Spleen (tissue), 7 donors: ENCODE results near the gene FAT2.

ENCODE experiments used
- CTCF ChIP-seq, 11 experiments: fragments of 200-600 bp in 7 of 11; fragments of 450-650 bp in 4 of 11; sonication (generic) in 4 of 11; IDR thresholded peaks in 8 of 11; conservative IDR thresholded peaks in 3 of 11; 1 replicate in 7 of 11; 2 replicates in 4 of 11; pipeline versions ENCODE4 v1.4.0 to v1.8.0; 2016 to 2021; ENCODE audit warnings: antibody characterized with exemption in 11 of 11, inconsistent platforms in 4 of 11, mild to moderate bottlenecking in 1 of 11
- POLR2A ChIP-seq, 3 donors: fragments of 450-650 bp; IDR thresholded peaks; one replicate each; pipeline ENCODE4 v1.5.1; 2017; ENCODE audit warnings: antibody characterized with exemption in 3 of 3, mild to moderate bottlenecking in 1 of 3
- POLR2AphosphoS5 ChIP-seq, 3 donors: sonication (generic); formaldehyde crosslinking; IDR thresholded peaks; one replicate each; pipeline ENCODE4 v1.5.1; 2017; ENCODE audit warnings: antibody characterized with exemption in 3 of 3
- donor health status: DM: no; HTN: no; CAD: no; lungs with moderate emphysema.
- donor health status: DM: no; HTN: no; CAD: no.
- donor health status: DM: no; HTN: no; CAD: no.

- TF ChIP-seq CTCF (IDR thresholded peaks at IDR 0.05 in 8 of 11, conservative IDR thresholded peaks at IDR 0.05 in 3 of 11) = no peak
- no peak for TF ChIP-seq POLR2A (IDR thresholded peaks at IDR 0.05)
- TF ChIP-seq POLR2AphosphoS5 (IDR thresholded peaks at IDR 0.05) = no peak
Observed at GRCh38 chr5:151624476-151624875, 33.3 kb upstream of the FAT2 start.
